GM12878 (cell line): ENCODE results near the gene AGAP6. TPM values are rescaled to one million over a fixed set of nuclear protein-coding genes. Genes with fewer than 3 reads are reported as not detected.

Source experiments
- ATAC-seq: fragments of 200-7000 bp; cut with Tn5 transposase; 3 replicates; pipeline ENCODE4 v1.9.1; 2020; ENCODE audit warnings: mild to moderate bottlenecking, moderate library complexity
- BruUV-seq: library from RNA; stranded (reverse); fragments of 400-500 nt; replicated peaks from 2 replicates; lab custom pipeline; 2021; lab: Mats Ljungman, UMichigan
- CTCF ChIA-PET: fragments of 300-600 bp; sonication (Branson Sonifier 250); formaldehyde crosslinking; extraction: SDS; loops from one replicate; lab custom pipeline; 2021; ENCODE audit warnings: inconsistent platforms; lab: Yijun Ruan, JAX
- POLR2A ChIA-PET: fragments of 350-600 bp; formaldehyde crosslinking; extraction: SDS; loops from one replicate; lab custom pipeline; 2021; ENCODE audit warnings: inconsistent platforms; lab: Charles Lee
- RAD21 ChIA-PET: fragments of 300-600 bp; sonication (Branson Sonifier 250); formaldehyde crosslinking; loops from one replicate; lab custom pipeline; 2023; ENCODE audit warnings: antibody characterized with exemption; ENCODE audit not compliant: unreplicated experiment; lab: Charles Lee
- SMC1A ChIA-PET: fragments of 300-600 bp; sonication (Branson Sonifier 250); formaldehyde crosslinking; loops from one replicate; lab custom pipeline; 2023; ENCODE audit not compliant: unreplicated experiment, uncharacterized antibody; lab: Charles Lee
- DNase-seq: peaks from one replicate; pipeline ENCODE4 v3.0.0-alpha.2; 2011; ENCODE audit warnings: low read depth, low spot score
- FAIRE-seq: peaks from 3 replicates; lab custom pipeline; 2011; peaks lifted over from hg19 to GRCh38; lab: Jason Lieb, UNC
- H2AFZ ChIP-seq: 2 replicates; pipeline ENCODE4 v1.6.0; 2011; ENCODE audit warnings: low read depth, low read length, control low read depth; ENCODE audit not compliant: control insufficient read depth
- H3K27ac ChIP-seq: 2 replicates; pipeline ENCODE4 v1.5.1; 2011; ENCODE audit warnings: control low read depth; ENCODE audit not compliant: control insufficient read depth, insufficient read depth
- H3K27me3 ChIP-seq, 2 experiments: replicated peaks in 1 of 2; 2 replicates each; pipeline versions ENCODE4 v1.6.0 to v1.6.1; 2011; ENCODE audit warnings: low read length in 1 of 2; ENCODE audit not compliant: control insufficient read depth in 2 of 2, insufficient read depth in 2 of 2
- H3K36me3 ChIP-seq, 2 experiments: 2 replicates each; pipeline ENCODE4 v1.5.1; 2011; ENCODE audit warnings: low read length in 1 of 2; ENCODE audit not compliant: control insufficient read depth in 2 of 2, insufficient read depth in 2 of 2
- H3K4me1 ChIP-seq: 2 replicates; pipeline ENCODE4 v1.6.1; 2011; ENCODE audit warnings: mild to moderate bottlenecking, low read length, moderate library complexity, mixed read lengths; ENCODE audit not compliant: control insufficient read depth, insufficient read depth
- H3K4me2 ChIP-seq: 2 replicates; pipeline ENCODE4 v1.6.0; 2011; ENCODE audit warnings: control low read depth; ENCODE audit not compliant: control insufficient read depth, insufficient read depth
- H3K4me3 ChIP-seq: fragments of 200-600 bp; sonication (generic); 2 replicates; pipeline ENCODE4 v1.5.1; 2016
- H3K79me2 ChIP-seq: 2 replicates; pipeline ENCODE4 v1.6.0; 2011; ENCODE audit warnings: low read length; ENCODE audit not compliant: control insufficient read depth, insufficient read depth
- H3K9ac ChIP-seq: 2 replicates; pipeline ENCODE4 v1.8.0; 2011; ENCODE audit warnings: low read length, control low read depth, mixed read lengths; ENCODE audit not compliant: control insufficient read depth, insufficient read depth
- H3K9me3 ChIP-seq: replicated peaks from 3 replicates; pipeline ENCODE4 v1.5.1; 2011; ENCODE audit warnings: mild to moderate bottlenecking, low read length; ENCODE audit not compliant: control insufficient read depth, insufficient read depth
- H4K20me1 ChIP-seq: 2 replicates; pipeline ENCODE4 v1.6.0; 2011; ENCODE audit not compliant: control insufficient read depth, insufficient read depth
- BCL11A ChIP-seq: IDR thresholded peaks from 2 replicates; pipeline ENCODE4 v1.6.1; 2011; ENCODE audit warnings: low read depth, low read length
- CBX3 ChIP-seq: fragments of 200-600 bp; sonication (generic); IDR thresholded peaks from 2 replicates; pipeline ENCODE4 v1.6.1; 2016; ENCODE audit warnings: low read depth, borderline replicate concordance
- ESRRA ChIP-seq: IDR thresholded peaks from 2 replicates; pipeline ENCODE4 v1.6.1; 2012; ENCODE audit warnings: mild to moderate bottlenecking, low read length, improper control_type of control experiment
- FOS ChIP-seq: IDR thresholded peaks from 3 replicates; pipeline ENCODE4 v1.6.1; 2011; ENCODE audit warnings: borderline replicate concordance; ENCODE audit not compliant: insufficient read length; ENCODE audit errors: extremely low read depth
- IKZF2 ChIP-seq, 2 experiments: fragments of 450-650 bp; IDR thresholded peaks; 2 replicates each; pipeline ENCODE4 v1.6.1; 2017; ENCODE audit warnings: mild to moderate bottlenecking in 2 of 2, moderate library complexity in 2 of 2
- JUNB ChIP-seq: IDR thresholded peaks from 2 replicates; pipeline ENCODE4 v1.6.1; 2016; ENCODE audit warnings: antibody characterized with exemption, mild to moderate bottlenecking
- KLF5 ChIP-seq: fragments of 450-650 bp; IDR thresholded peaks from 2 replicates; pipeline ENCODE4 v1.6.1; 2014; ENCODE audit warnings: mild to moderate bottlenecking; ENCODE audit not compliant: partially characterized antibody
- MXI1 ChIP-seq: fragments of 150-350 bp; IDR thresholded peaks from 2 replicates; pipeline ENCODE4 v1.6.1; 2011; ENCODE audit warnings: low read depth, mild to moderate bottlenecking, inconsistent platforms, low read length, improper control_type of control experiment
- NBN ChIP-seq: fragments of 450-650 bp; IDR thresholded peaks from 2 replicates; pipeline ENCODE4 v1.6.1; 2016
- SMAD1 ChIP-seq: fragments of 450-650 bp; IDR thresholded peaks from 2 replicates; pipeline ENCODE4 v1.6.1; 2018; ENCODE audit warnings: mild to moderate bottlenecking, low read depth; ENCODE audit not compliant: partially characterized antibody
- SMC3 ChIP-seq: IDR thresholded peaks from 2 replicates; pipeline ENCODE4 v1.6.1; 2011; ENCODE audit warnings: low read length, improper control_type of control experiment, borderline replicate concordance
- SPI1 ChIP-seq: IDR thresholded peaks from 2 replicates; pipeline ENCODE4 v1.6.1; 2011; ENCODE audit warnings: low read depth, mild to moderate bottlenecking, low read length, moderate library complexity, borderline replicate concordance; ENCODE audit not compliant: insufficient read depth
- TCF7 ChIP-seq: IDR thresholded peaks from 2 replicates; pipeline ENCODE4 v1.6.1; 2014; ENCODE audit warnings: antibody characterized with exemption, borderline replicate concordance
- ZSCAN29 ChIP-seq: fragments of 450-650 bp; IDR thresholded peaks from 2 replicates; pipeline ENCODE4 v1.6.1; 2017; ENCODE audit warnings: mild to moderate bottlenecking, moderate library complexity
- WGBS: methylation state at CpG from one replicate; pipeline ENCODE4 v1.1.6; 2016; ENCODE audit warnings: low lambda C conversion rate; ENCODE audit not compliant: insufficient replicate concordance, insufficient coverage; ENCODE audit errors: missing lambda C conversion rate; 5-methylcytosine and 5-hydroxymethylcytosine counted together
- in situ Hi-C: fragments of 300-500 bp; cut with MboI; formaldehyde crosslinking; loops from 9 replicates; pipeline ENCODE4 v1.14.3; 2018; ENCODE audit warnings: mixed read lengths
- intact Hi-C: fragments of 100-400 bp; cut with micrococcal nuclease; formaldehyde crosslinking; loops from one replicate; pipeline ENCODE4 v1.14.2; 2022; ENCODE audit not compliant: unreplicated experiment
- polyA plus RNA-seq, 11 experiments: library from polyadenylated mRNA; depleted of rRNA in 4 of 11; unstranded in 6 of 11; stranded (reverse) in 5 of 11; fragments of >200 nt; fragmentation: Nextera tagmentation in 4 of 11; fragmentation: Illumina TruSeq in 1 of 11; extraction: Ambion mirVana in 4 of 11; extraction: Trizol in 1 of 11; gene quantifications; 1 replicate in 1 of 11; 2 replicates in 10 of 11; pipeline versions ENCODE4 v1.2.1 to v1.2.3, GENCODE V29; 2011 to 2016; ENCODE audit warnings: inconsistent platforms in 2 of 11, missing spikeins in 2 of 11, low read depth in 1 of 11
- total RNA-seq, 4 experiments: library from RNA; depleted of rRNA in 3 of 4; stranded (reverse); fragments of >200 nt in 3 of 4; fragmentation: Illumina TruSeq in 1 of 4; extraction: Trizol in 1 of 4; gene quantifications; 2 replicates each; pipeline versions ENCODE4 v1.2.1 to v1.2.3, GENCODE V29; 2013 to 2021
- TF ChIP-seq, protein P1 (sequence below): fragments of 150-350 bp; IDR thresholded peaks from 2 replicates; pipeline ENCODE4 v1.6.1; 2016; ENCODE audit warnings: low read depth, low read length
- TF ChIP-seq, protein P2 (sequence below): fragments of 450-650 bp; IDR thresholded peaks from 2 replicates; pipeline ENCODE4 v1.6.1; 2017; ENCODE audit warnings: borderline replicate concordance
- TF ChIP-seq, protein P3 (sequence below): fragments of 450-650 bp; IDR thresholded peaks from 2 replicates; pipeline ENCODE4 v1.6.1; 2018; ENCODE audit warnings: mild to moderate bottlenecking, low read depth, moderate library complexity; ENCODE audit not compliant: partially characterized antibody

The AGAP6 gene
- total and polyA plus RNA-seq, 10 of the 15 experiments (the other 5 are each of a cell fraction or from before 2014, with no cell fraction given) = 0.66 to 24.0 (median 12.2) TPM

DNA sequence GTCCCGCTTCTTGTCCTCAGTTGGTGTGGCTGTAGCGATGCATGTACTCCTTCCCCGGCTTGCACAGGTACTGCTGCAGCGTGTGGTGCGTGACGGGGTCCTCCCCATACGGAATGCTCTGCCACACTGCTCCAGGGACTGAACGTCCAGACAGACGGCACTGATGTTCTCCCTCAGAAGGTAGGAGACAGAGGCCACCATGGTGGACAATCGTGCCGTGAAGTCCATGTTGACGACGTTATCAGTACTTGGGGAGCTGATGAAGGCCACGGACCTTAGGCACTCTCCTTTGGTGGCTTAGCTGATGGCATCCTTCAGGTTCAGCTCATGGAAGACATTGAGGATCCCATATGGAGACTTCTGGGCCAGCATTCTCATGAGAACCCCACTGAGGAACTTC lies 37.4 kb downstream of the AGAP6 start:
- no peak overlapping the region for H3K4me2 ChIP-seq
- WGBS = 73% methylated on average over 14 of the region's 14 CpGs
- no peaks in the 10 kb centered on the region for H3K27me3 ChIP-seq
- POLR2A ChIA-PET = no interaction called here
- no peak overlapping the region for H2AFZ ChIP-seq
- no TSS peak for BruUV-seq
- no peaks in the 10 kb centered on the region for H4K20me1 ChIP-seq
- SMC1A ChIA-PET = no interaction called here
- H3K79me2 ChIP-seq = no peaks in the 10 kb centered on the region
- in situ Hi-C loops = loop anchor here (10.0 kb wide), 1 partner anchor 129 kb away; no protein-coding TSS in a partner anchor
- H3K9ac ChIP-seq = no peak overlapping the region
- no peaks in the 10 kb centered on the region for H3K4me1 ChIP-seq
- no peak overlapping the region for H3K4me3 ChIP-seq
- no peaks in the 10 kb centered on the region for H3K9me3 ChIP-seq
- TF ChIP-seq MXI1 (no peak), CBX3 (no peak), BCL11A (no peak), IKZF2 (IDR thresholded peaks at IDR 0.05) (no peak), TCF7 (no peak), NBN (no peak), ZSCAN29 (no peak), SPI1 (no peak), ESRRA (no peak), KLF5 (no peak), FOS (no peak), JUNB (no peak), SMAD1 (no peak), SMC3 (no peak)
- TF ChIP-seq, protein P1, sequence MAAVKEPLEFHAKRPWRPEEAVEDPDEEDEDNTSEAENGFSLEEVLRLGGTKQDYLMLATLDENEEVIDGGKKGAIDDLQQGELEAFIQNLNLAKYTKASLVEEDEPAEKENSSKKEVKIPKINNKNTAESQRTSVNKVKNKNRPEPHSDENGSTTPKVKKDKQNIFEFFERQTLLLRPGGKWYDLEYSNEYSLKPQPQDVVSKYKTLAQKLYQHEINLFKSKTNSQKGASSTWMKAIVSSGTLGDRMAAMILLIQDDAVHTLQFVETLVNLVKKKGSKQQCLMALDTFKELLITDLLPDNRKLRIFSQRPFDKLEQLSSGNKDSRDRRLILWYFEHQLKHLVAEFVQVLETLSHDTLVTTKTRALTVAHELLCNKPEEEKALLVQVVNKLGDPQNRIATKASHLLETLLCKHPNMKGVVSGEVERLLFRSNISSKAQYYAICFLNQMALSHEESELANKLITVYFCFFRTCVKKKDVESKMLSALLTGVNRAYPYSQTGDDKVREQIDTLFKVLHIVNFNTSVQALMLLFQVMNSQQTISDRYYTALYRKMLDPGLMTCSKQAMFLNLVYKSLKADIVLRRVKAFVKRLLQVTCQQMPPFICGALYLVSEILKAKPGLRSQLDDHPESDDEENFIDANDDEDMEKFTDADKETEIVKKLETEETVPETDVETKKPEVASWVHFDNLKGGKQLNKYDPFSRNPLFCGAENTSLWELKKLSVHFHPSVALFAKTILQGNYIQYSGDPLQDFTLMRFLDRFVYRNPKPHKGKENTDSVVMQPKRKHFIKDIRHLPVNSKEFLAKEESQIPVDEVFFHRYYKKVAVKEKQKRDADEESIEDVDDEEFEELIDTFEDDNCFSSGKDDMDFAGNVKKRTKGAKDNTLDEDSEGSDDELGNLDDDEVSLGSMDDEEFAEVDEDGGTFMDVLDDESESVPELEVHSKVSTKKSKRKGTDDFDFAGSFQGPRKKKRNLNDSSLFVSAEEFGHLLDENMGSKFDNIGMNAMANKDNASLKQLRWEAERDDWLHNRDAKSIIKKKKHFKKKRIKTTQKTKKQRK = no peak
- TF ChIP-seq, protein P2, sequence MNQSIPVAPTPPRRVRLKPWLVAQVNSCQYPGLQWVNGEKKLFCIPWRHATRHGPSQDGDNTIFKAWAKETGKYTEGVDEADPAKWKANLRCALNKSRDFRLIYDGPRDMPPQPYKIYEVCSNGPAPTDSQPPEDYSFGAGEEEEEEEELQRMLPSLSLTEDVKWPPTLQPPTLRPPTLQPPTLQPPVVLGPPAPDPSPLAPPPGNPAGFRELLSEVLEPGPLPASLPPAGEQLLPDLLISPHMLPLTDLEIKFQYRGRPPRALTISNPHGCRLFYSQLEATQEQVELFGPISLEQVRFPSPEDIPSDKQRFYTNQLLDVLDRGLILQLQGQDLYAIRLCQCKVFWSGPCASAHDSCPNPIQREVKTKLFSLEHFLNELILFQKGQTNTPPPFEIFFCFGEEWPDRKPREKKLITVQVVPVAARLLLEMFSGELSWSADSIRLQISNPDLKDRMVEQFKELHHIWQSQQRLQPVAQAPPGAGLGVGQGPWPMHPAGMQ = no peak
- TF ChIP-seq, protein P3, sequence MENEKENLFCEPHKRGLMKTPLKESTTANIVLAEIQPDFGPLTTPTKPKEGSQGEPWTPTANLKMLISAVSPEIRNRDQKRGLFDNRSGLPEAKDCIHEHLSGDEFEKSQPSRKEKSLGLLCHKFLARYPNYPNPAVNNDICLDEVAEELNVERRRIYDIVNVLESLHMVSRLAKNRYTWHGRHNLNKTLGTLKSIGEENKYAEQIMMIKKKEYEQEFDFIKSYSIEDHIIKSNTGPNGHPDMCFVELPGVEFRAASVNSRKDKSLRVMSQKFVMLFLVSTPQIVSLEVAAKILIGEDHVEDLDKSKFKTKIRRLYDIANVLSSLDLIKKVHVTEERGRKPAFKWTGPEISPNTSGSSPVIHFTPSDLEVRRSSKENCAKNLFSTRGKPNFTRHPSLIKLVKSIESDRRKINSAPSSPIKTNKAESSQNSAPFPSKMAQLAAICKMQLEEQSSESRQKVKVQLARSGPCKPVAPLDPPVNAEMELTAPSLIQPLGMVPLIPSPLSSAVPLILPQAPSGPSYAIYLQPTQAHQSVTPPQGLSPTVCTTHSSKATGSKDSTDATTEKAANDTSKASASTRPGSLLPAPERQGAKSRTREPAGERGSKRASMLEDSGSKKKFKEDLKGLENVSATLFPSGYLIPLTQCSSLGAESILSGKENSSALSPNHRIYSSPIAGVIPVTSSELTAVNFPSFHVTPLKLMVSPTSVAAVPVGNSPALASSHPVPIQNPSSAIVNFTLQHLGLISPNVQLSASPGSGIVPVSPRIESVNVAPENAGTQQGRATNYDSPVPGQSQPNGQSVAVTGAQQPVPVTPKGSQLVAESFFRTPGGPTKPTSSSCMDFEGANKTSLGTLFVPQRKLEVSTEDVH = no peak
- RAD21 ChIA-PET = no interaction called here
- FAIRE-seq (no peak), ATAC-seq (no peak), DNase-seq (no peak)
- H3K36me3 ChIP-seq = no peaks in the 10 kb centered on the region
- intact Hi-C loops = no loop called here
- H3K27ac ChIP-seq = no peak overlapping the region
- CTCF ChIA-PET = no interaction called here
